Endometrium (tissue), 2 donors: Measurements from ENCODE around the gene CENPQ.

Source experiments
- FAIRE-seq: peaks from 2 replicates; lab custom pipeline; 2012; peaks lifted over from hg19 to GRCh38; lab: Jason Lieb, UNC
- donor health status: control.
- donor health status: control.

CENPQ gene

DNA sequence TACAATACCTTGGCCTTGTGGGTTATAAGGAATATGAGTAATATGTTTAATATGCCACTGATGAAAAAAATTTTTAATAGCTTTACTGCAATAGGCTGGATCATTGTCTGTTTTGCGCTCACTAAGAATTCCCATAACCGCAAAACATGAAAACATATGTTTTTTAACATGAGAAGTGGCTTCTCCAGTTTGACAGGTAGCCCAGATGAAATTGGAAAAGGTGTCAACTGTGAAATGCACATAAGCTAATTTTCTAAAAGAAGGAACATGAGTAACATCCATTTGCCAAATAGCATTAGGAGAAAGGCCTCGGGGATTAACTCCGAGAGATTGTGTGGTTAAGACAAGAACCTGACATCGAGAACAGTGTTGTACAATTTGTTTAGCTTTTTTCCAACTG, 41.5 kb downstream of the CENPQ start:
- FAIRE-seq: no peak

GRCh38 chr6:49506569-49507111, 43.5 kb downstream of the CENPQ start:
- no peak for FAIRE-seq

DNA sequence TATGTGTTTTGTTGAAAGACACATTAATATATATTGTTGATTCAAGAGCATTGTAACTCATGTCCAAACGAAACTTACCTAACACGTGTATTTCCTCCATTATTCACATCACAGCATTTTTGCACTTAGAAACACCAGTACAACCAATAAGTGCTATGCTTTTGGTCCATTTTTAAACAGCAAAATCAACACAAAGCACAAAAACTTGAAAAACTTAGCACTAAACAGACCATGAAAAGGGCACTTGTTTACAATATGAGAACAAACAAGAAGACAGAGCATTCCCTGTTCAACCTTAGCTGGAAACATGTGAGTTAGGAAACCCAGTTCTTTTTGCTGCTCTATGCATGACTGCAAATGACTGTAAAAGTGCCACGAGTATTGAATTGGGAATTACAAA, 46.2 kb downstream of the CENPQ start:
- FAIRE-seq: no peak

GRCh38 chr6:49513153-49513989, 50.2 kb downstream of the CENPQ start:
- FAIRE-seq: no peak

DNA sequence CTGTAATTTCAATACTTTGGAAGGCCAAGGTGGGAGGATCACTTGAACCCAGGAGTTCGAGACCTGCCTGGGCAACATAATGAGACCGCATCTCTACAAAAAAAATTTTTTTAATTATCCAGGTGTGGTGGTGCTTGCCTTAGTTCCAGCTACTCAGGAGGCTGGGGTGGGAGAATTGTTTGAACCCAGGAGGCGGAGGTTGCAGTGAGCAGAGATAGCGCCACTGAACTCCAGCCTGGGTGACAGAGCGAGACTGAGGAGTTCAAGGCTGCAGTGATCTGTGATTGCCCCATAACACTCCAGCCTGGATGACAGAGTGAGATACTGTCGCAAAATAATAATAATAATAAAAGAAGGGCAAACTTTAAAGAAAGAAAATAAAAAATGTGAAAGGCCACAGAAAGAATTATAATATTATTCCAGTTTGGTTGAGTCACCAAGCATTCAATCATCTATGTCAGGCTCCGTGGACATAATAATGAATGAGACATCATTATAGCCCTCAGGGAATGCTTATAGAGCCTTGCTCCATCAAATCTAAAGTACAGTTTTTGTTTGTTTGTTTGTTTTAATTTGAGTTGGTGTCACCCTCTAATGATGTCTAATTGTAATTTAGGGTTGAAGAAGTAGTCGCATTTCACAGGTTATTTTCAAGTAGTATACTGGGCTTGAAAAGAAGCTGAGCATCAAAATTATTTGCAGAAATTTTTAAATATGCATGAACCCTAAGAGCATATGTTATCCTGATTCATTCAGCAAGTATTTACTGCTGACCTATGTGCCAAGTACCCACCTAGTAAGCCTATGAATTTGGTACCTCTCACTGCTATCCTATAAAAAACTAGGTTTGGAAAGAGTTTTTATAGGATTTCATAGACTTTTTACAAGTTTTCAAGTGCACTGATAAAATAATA, 51.7 kb downstream of the CENPQ start:
- no peak for FAIRE-seq

DNA sequence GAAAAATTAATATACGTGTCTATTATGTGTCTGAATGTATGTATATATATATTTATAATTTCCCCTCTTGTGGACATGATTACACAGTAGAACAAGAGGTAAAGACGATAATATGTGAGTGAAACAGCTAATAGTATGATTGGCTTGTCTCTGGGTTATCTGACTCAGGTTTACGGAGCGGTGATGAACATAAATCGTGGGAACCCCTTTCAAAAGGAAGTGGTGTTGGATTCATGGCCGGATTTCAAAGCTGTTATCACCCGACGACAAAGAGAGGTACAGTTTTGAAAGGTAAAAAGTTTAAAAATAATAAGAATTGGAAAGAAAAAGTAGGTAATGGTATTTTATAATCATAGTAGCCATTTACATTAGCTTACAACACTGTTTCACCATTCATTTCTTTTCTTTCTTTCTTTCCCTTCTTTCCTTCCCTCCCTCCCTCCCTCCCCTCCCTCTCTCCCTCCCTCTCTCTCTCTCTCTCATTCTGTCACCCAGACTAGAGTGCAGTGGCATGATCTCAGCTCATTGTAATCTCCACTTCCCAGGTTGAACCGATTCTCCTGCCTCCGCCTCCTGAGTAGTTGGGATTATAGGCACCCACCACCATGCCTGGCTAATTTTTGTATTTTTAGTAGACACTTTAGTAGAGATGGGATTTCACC, 52.4 kb downstream of the CENPQ start:
- no peak for FAIRE-seq

- no peak for FAIRE-seq
These were observed 53.0 kb downstream of the CENPQ start for GRCh38 chr6:49516147-49516505.

GRCh38 chr6:49517919-49518318, 54.7 kb downstream of the CENPQ start:
- FAIRE-seq: no peak

- FAIRE-seq: no peak
These were observed 56.5 kb downstream of the CENPQ start for GRCh38 chr6:49519660-49520059.

DNA sequence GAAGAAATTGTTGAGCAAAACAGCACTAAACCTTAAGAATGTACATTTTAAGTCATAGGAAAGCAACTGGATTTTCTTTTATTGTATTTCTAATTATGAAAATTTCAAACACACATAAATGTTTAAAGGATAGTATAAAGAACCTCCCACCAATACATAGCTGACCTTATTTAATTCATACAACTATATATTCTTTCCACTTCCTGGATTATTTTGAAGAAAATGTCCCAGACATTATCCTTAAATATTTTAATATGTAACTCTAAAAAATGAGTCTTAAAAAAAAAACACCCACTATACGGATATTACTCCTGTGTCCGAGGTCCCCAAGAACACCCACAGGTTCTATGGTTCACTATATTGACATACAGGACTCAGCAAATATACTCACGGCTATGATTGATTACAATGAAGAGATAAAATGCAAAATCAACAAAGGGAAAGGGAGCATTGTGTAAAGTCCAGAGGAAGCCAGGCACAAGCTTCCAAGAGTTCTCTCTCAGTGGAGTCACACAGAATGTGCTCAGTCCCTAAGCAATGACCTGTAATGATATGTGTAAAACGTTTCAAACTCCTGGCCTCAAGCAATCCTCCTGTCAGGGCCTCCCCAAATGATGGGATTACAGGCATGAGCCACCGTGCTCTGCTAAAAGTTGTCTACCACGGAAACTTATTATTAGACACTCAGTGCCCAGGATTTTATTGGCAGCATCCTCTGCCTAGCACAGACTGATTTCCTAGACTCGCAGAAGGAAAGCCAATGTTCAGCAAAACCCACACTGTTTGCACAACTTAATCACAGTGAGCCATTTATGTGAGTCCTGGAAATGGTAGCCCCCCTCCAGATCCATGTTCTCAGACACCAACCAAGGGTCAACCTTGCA, 59.8 kb downstream of the CENPQ start:
- FAIRE-seq: no peak

DNA sequence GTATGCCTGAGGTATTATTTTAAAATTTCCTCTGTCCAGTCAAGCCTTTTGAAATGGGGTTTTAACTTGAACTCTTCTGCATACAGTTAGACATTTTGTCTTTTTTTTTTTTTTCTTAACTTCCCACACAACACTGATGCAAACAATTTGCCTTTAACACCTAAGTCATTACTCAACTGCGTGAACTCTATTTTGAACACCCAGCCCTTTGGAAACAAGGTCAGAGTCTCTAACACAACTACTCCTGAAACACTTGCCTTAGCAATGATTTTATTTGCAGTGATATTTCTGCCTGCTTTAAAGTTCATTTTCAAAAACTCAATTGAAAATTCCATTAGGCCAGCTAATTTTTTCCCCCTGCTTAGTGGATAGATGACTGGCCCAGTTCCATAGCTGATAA, 60.7 kb downstream of the CENPQ start:
- no peak for FAIRE-seq

DNA sequence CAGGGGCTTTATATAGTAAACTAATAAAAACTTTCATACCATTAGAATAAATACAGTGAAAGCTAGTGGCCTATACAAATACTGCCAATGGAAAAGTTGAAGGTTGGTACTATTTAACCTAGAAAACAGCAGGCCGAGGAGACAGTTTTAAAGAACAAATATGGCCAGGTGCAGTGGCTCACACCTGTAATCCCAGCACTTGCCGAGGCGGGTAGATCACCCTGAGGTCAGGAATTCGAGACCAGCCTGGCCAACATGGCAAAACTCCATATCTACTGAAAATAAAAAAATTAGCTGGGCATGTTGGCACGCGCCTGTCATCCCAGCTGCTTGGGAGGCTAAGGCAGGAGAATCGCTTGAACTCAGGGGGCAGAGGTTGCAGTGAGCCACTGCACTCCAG, 61.4 kb downstream of the CENPQ start:
- no peak for FAIRE-seq

GRCh38 chr6:49526598-49526997, 63.4 kb downstream of the CENPQ start:
- no peak for FAIRE-seq

- FAIRE-seq: no peak
These were observed 64.2 kb downstream of the CENPQ start for GRCh38 chr6:49527320-49527719.

DNA sequence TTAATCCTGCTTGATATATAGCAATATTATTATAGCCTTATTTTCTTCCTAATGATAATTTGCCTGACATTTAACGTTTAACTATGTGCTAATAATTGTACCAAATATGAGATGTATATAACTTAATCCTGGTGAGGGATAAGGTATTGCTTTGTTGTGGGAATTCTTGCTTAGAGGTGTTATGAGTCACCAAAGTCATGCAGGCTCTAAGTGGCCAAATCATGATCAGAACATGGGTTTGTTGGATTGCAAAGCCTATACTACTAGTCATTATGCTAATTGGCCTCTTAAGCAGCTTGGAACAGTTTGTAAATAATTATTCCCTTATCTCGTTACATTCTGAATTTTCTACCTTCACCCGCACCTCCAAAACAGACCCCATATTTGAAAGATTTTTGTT, 65.4 kb downstream of the CENPQ start:
- FAIRE-seq: no peak

- FAIRE-seq: no peak
These were observed 67.1 kb downstream of the CENPQ start for GRCh38 chr6:49530141-49530776.

DNA sequence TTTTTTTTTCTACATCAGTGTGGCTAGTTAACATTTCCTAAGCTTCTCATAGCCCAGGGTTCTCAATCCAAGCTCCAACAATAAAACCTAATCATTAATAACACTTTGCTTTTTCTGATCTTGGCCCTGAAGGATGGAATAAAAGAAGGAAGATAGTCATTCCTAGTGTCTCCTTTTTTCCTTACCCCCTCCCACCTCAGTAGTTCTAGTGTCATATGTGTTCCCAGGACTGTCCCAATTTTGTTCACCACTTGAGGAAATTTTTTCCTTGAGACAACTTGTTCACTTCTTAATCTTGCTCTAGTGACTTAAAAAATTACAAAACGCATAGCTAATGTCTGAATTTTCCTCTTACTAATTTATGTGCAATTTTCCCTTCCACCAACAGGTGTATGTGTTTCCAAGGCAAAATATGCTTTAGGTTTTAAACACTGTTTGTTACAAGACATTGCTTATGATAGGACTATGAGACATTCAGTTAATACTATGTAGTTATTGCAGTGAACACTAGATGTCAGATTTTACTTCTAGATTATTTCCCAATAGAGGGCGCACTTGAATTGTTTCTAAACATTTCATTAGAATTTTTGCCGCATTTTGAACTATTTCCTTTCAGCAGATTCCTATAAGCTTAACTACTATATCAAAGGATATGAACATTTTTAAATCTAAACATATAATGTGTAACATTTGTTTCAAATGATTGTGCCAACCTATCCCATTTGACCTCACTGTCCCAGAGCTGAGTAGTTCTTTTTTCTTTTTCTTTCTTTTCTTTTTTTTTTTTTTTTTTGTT, 68.8 kb downstream of the CENPQ start:
- peak; percentile 97 for FAIRE-seq

DNA sequence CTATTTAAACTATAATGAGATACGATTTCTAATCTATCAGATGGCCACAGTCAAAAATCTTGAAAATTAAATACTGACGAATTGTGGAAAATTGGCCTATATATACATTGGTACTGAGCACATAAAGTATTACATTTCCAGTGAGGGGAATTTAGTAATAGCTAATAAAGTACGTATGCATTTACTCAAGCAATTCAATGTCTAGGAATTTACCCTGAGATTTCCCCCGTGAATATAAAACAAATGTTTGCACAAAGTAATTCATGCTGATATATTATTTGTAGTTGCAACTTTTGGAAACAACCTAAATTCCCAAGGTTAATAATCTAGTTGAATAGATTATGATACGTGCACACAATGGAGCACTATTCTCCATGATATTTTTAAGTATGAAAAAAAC, 72.6 kb downstream of the CENPQ start:
- FAIRE-seq: no peak

- FAIRE-seq: no peak
These were observed 75.9 kb downstream of the CENPQ start for GRCh38 chr6:49539102-49539501.

DNA sequence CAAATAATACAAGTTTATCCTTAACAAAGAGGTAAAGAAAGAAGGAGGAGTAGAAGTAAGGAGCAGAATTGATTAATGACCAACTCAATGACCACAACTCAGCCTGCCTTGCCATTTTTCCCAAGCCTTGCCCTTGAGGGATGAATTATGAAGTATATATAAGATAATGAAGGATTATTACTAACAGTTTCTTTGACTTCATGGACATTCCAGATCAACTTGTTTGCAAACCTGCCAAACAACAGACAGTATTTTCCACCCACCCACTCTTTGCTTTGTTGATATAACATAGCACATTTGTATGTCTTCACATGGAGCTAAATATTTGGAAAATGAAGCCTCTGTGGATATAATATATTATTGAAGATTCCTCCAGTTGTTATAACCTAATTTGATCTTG, 77.4 kb downstream of the CENPQ start:
- peak; percentile 12 for FAIRE-seq
